ENCODE measurements around the gene APOL1.

DNA sequence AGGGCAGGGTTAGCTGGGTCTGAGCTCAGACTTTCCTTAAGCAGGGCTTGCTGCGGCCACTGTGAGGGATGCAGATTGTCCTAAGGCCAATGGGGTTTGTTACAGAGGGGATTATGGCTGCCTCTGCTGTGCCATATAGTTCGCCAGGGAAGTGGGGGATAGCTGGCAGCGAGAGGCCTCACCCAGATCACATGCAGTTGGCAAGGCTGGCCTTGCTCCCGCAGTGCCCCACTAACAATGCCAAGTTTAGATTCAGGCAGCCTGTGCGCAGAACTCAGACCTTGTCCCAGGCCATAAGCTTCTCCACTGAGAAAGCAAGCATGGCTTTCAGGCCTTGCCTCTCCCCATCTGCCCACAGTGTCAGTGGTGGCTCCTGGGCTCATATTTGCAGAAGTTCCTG lies 8.9 kb upstream of the APOL1 start:
- TF ChIP-seq, protein P1, sequence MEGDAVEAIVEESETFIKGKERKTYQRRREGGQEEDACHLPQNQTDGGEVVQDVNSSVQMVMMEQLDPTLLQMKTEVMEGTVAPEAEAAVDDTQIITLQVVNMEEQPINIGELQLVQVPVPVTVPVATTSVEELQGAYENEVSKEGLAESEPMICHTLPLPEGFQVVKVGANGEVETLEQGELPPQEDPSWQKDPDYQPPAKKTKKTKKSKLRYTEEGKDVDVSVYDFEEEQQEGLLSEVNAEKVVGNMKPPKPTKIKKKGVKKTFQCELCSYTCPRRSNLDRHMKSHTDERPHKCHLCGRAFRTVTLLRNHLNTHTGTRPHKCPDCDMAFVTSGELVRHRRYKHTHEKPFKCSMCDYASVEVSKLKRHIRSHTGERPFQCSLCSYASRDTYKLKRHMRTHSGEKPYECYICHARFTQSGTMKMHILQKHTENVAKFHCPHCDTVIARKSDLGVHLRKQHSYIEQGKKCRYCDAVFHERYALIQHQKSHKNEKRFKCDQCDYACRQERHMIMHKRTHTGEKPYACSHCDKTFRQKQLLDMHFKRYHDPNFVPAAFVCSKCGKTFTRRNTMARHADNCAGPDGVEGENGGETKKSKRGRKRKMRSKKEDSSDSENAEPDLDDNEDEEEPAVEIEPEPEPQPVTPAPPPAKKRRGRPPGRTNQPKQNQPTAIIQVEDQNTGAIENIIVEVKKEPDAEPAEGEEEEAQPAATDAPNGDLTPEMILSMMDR (IDR thresholded peaks at IDR 0.05; ENCODE audit: low read length), result no peak
- TF ChIP-seq EZH2 (IDR thresholded peaks at IDR 0.05; ENCODE audit: borderline replicate concordance, low read length), result no peak
